Measurements from ENCODE around the gene PGAP6.
"Not testable (repeated sequence)": the region's sequence is repeated elsewhere in the genome, so short reads cannot be mapped to it uniquely, and the experiment has no call there.

Gene PGAP6

GRCh38 chr16:352547-353403 lies 29.0 kb downstream of the PGAP6 start, which contains the start of gene AXIN1:
AXIN1 (minus strand) TSS chr16:352723; CDS start chr16:347025, 5,698 bp downstream.
- peak; percentile 100 for DNase-seq (ENCODE audit: low read depth in 4 of 4, low spot score in 1 of 4)

DNA sequence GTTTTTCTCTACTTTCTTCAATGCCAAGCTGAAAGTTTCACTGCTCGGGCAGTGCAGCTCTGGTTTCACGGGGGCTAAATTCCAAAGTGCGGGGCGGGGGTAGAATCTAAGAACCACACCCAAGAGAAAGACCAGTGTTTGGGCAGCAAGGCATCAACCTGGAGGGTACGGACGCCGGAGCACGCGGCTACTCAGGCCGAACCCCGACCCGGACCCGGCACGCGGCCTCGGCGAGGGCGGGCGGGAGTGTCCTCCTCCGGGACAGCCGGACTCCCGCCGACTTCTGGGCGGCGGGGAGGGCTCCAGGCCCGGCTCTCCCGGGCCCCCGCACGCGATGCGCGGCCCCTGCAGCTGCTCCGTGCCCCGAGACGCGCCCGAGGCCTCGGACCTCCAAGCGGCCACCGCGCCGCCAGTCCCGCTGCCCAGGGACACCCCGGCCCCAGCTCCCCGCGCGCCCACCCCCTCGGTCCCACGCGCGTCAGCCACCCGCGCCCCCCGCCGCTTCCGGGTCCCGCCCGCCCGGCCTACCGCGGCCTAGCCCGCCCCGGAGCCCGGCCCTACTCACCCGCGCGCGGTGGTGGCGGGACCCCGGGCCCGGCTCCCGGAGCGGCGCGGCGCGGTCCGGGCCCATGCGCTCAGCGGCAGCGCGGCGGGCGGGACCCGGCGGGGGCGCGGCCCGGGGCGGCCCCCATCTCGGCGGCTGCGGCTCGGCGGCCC lies 29.8 kb downstream of the PGAP6 start:
- no peak for DNase-seq (ENCODE audit: low read depth in 4 of 4, low spot score in 1 of 4)

DNA sequence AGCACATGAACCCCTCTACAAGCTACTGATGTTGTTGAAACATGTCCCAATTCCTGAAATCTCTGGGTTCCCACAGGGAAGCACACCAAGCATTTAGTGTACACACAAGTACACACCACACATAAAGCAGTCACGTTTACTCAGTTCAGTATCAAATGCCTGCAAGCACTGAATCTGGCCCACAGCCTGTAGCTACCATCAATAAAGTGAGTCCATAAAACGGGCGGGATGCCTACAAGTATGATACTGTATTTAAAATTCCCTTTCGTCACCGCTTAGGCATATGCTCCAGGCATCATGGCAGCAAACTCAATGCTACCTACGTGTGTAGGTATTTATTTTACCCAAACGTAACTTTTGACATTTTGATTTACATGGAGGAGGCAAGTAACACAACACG lies 31.6 kb downstream of the PGAP6 start:
- DNase-seq (ENCODE audit: low read depth in 4 of 4, low spot score in 1 of 4): no peak

DNA sequence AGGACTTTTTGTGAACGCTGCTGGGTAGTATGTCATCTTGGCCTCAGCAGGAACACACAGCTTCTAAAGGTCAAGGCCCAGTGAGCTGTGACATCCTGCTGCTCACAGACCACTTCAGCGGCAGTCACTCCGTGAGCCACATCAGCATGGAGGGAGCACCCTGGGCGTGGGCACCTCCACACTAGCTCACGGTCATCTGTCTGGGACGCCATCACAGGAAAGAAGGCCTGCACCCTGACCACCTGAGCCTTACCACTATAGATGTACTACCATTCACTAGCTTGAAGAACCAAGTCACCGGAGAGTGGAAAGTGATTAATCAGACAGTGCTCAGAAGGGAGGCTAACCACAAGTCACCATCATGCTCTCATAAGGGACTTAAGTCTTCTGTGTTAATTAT lies 32.6 kb downstream of the PGAP6 start:
- DNase-seq (ENCODE audit: low read depth in 4 of 4, low spot score in 1 of 4): no peak

DNA sequence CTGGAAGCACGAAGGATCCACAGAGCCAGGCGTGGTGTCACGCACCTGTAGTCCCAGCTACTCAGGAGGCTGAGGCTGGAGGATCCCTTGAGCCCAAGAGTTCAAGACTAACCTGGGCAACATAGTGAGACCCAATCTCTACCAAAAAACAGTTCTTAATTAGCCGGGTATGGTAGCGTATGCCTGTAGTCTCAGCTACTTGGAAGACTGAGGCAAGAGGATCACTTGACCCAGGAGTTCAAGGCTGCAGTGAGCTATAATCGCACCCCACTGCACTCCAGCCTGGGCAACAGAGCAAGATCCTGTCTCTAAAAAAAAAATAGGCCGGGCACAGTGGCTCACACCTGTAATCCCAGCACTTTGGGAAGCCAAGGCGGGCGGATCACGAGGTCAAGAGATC lies 33.3 kb downstream of the PGAP6 start:
- not testable (repeated sequence) for DNase-seq (ENCODE audit: low read depth in 4 of 4, low spot score in 1 of 4)

GRCh38 chr16:347203-347602 lies 34.6 kb downstream of the PGAP6 start:
- no peak for DNase-seq (ENCODE audit: low read depth in 4 of 4, low spot score in 1 of 4)

GRCh38 chr16:346587-346986 lies 35.2 kb downstream of the PGAP6 start:
- no peak for DNase-seq (ENCODE audit: low read depth in 4 of 4, low spot score in 1 of 4)

DNA sequence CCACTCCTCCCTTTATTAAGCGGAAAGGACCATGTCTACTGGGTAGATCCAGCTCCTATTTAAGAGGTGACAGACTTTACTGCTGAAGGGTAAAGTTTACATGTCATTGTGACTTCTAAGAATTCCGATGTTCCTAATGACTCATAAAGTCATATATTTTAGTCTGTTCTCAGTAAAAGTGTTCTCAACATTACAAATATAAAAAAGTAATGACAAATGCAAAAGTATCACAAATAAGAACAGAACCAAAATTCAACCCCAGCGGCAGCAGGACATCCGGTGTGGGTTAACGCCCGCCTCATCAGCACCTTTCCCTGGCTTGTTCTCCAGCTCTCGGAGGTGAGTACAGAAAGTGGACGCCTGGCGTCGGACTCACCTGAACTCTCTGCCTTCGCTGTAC lies 36.0 kb downstream of the PGAP6 start:
- no peak for DNase-seq (ENCODE audit: low read depth in 4 of 4, low spot score in 1 of 4)

GRCh38 chr16:342455-343213 lies 39.1 kb downstream of the PGAP6 start:
- no peak for DNase-seq (ENCODE audit: low read depth in 4 of 4, low spot score in 1 of 4)

DNA sequence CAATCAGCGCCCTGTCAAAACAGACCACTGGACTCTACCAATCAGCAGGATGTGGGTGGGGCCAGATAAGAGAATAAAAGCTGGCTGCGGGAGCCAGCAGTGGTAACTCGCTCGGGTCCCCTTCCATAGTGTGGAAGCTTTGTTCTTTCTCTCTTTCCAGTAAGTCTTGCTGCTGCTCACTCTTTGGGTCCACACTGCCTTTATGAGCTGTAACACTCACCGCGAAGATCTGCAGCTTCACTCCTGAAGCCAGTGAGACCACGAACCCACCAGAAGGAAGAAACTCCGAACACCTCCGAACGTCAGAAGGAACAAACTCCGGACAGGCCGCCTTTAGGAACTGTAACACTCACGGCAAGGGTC lies 39.8 kb downstream of the PGAP6 start:
- DNase-seq (ENCODE audit: low read depth in 4 of 4, low spot score in 1 of 4): not testable (repeated sequence)

- not testable (repeated sequence) for DNase-seq (ENCODE audit: low read depth in 4 of 4, low spot score in 1 of 4)
Measured at GRCh38 chr16:341095-341973, 40.4 kb downstream of the PGAP6 start.

DNA sequence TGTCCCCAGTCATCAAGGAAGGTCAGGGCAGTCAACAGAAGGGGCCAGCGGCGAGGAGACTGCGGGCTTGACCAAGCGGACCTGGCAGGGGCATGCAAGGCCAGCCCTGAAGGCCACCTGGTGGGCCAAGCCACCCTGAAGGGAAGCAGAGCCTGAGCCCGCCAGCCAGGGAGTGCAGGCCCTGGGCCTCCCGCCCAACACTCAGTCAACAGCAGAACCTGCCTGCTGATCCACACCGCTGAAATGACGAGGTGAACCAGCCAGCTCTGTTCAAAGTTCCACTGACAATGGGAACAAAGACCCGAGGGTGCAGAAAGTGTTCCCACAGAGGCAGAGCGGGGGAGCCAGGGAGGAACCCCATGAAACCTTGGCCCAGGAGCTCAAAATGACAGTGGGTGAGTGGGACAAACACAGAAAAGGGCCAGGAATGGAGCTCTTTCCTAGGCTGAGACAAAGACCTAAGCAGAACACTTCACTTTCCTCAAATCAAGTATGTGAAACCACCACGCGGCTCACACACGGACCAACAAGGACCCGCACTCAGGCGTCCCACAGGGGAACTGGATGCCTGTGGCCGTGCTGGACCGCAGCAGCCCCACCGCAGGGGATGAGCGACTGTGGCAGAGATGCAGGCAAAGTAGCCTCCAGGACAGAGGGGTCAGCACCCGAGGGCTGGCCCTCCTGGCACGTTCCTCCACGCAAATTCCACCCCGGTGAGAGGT lies 41.2 kb downstream of the PGAP6 start:
- DNase-seq (ENCODE audit: low read depth in 4 of 4, low spot score in 1 of 4): no peak

DNA sequence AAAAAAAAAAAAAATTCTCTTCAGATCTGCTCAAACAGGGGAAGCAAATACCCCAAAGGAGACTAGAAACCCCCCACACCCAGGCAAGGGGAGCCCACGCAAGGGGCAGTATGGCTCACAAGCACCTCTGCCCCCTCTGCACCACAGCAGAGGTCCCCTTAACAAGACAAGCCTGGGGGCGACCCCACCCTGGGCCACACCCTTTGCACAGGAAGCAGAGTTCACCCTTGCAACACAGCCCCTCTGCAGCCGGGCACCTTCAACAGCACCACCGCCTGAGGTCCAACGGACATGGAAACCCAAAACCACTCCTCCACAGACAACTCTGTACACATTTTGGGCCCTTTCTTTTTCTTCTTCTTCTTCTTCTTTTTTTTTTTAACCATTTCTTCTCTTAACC lies 42.1 kb downstream of the PGAP6 start:
- DNase-seq (ENCODE audit: low read depth in 4 of 4, low spot score in 1 of 4): no peak

- no peak for DNase-seq (ENCODE audit: low read depth in 4 of 4, low spot score in 1 of 4)
Measured at GRCh38 chr16:337975-338575, 43.7 kb downstream of the PGAP6 start.

DNA sequence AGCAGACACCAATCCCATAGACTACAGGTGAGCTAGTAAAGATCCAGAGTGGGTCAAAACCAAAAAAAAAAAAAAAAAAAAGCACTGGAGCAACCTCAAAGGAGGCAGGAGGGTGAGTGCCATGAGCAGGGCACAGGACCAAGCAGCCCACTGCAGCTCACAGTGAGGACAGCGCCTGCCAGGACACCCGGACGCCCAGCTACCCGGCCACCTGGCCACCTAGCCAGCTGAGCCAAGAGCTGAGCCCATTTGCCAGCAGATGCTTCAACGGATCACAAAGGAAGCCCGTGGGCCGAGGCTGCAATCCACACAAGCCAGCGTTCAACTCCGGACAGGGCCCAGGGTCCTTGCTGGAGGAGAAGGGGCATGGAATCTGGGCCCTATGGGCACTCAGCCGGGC lies 44.3 kb downstream of the PGAP6 start:
- DNase-seq (ENCODE audit: low read depth in 4 of 4, low spot score in 1 of 4): no peak

DNA sequence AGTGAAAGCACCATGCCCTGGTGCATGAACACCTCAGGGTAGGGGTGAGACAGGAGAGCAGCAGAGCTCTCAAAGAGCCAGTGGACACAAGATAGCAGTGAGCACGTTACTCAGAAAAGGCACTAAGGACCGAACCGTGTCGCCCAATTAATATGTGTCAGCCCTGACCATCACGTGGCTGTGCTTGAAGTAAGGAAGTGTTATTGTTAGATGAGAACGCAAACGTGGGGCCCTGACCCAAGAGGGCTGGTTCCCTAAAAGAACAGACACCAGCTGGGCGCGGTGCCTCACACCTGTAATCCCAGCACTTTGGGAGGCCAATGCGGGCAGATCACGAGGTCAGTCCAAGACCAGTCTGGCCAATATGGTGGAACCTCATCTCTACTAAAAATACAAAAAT lies 45.5 kb downstream of the PGAP6 start:
- no peak for DNase-seq (ENCODE audit: low read depth in 4 of 4, low spot score in 1 of 4)

GRCh38 chr16:334861-335632 lies 46.7 kb downstream of the PGAP6 start:
- DNase-seq (ENCODE audit: low read depth in 4 of 4, low spot score in 1 of 4): not testable (repeated sequence)

GRCh38 chr16:334164-334832 lies 47.5 kb downstream of the PGAP6 start:
- not testable (repeated sequence) for DNase-seq (ENCODE audit: low read depth in 4 of 4, low spot score in 1 of 4)

All from stimulated activated CD4-positive, alpha-beta T cell treated with anti-CD3 and anti-CD28 coated beads, Interleukin-1b, Interleukin-23, amount 100 ng/mL, for 24 hours (primary cell).